ENCODE measurements around the gene POLR3A. TPM values are rescaled to one million over a fixed set of nuclear protein-coding genes. Genes with fewer than 3 reads are reported as not detected.

POLR3A gene
- total RNA-seq, 1 experiment from 2014 or later, result 14.9 TPM

DNA sequence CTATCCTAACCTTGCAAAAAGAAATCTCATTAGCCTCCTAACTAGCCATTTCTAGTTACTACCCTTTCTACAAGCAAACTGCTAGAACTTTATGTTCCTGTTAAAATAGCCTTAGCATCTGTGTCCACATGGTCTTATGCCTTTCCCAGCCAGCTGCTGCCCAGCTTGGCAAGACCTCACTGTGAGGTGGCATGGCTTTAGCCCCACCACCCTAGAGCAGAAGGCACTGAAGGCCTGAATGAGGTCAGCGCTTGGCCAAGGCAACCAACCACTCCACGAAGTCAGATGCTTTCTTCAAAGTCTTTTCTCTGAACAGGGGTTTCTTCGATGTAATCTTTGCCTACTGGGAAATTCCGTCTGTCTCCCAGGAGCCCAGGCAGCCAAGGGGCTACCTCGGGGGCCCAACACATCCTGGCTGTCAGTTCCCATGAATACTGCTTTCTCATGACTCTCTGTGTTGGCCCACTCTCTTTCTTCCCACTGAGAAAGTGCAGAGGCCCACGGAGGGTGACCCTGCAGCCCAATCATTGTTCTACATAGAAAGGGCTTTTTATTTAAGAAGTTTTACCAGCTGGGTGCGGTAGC, 41.6 kb downstream of the POLR3A start:
- Histone ChIP-seq H2AFZ (no peak overlapping the region), H3K4me3 (no peak overlapping the region), H3K4me2 (no peak overlapping the region), H3K9me3 (ENCODE audit: insufficient read depth, low read depth) (no peaks in the 10 kb centered on the region), H3K4me1 (replicated peaks; ENCODE audit: insufficient read depth) (peaks cover 14% of the 10 kb centered on the region), H3K27me3 (ENCODE audit: insufficient read depth, low read depth) (no peaks in the 10 kb centered on the region), H3K9me2 (ENCODE audit: insufficient read depth) (no peaks in the 10 kb centered on the region), H3K79me2 (ENCODE audit: low read depth) (no peaks in the 10 kb centered on the region), H3K27ac (no peak overlapping the region), H3F3A (ENCODE audit: insufficient read depth, low read depth) (peaks cover 12% of the 10 kb centered on the region; the same call in 1 of the 2 replicates), H3K36me3 (ENCODE audit: low read depth) (peaks cover 77% of the 10 kb centered on the region), H4K20me1 (ENCODE audit: insufficient read depth) (no peaks in the 10 kb centered on the region)
- no peak for DNase-seq
- POLR2A ChIA-PET (ENCODE audit: unreplicated experiment), result no interaction called here
- CTCF ChIA-PET, result interaction anchor here (0.7 kb wide), 1 partner anchor 29 kb away, joined by 4 read pairs; no protein-coding TSS in a partner anchor
- intact Hi-C loops (cut with micrococcal nuclease; ENCODE audit: unreplicated experiment), result no loop called here
- BruUV-seq (replicated peaks), result no TSS peak
- TF ChIP-seq, protein P1, sequence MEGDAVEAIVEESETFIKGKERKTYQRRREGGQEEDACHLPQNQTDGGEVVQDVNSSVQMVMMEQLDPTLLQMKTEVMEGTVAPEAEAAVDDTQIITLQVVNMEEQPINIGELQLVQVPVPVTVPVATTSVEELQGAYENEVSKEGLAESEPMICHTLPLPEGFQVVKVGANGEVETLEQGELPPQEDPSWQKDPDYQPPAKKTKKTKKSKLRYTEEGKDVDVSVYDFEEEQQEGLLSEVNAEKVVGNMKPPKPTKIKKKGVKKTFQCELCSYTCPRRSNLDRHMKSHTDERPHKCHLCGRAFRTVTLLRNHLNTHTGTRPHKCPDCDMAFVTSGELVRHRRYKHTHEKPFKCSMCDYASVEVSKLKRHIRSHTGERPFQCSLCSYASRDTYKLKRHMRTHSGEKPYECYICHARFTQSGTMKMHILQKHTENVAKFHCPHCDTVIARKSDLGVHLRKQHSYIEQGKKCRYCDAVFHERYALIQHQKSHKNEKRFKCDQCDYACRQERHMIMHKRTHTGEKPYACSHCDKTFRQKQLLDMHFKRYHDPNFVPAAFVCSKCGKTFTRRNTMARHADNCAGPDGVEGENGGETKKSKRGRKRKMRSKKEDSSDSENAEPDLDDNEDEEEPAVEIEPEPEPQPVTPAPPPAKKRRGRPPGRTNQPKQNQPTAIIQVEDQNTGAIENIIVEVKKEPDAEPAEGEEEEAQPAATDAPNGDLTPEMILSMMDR (conservative IDR thresholded peaks at IDR 0.05), result no peak
- no peak for TF ChIP-seq EZH2 (IDR thresholded peaks at IDR 0.05; ENCODE audit: low read depth)

GRCh38 chr10:77984986-77985385, 44.3 kb downstream of the POLR3A start:
- BruUV-seq (replicated peaks), result no TSS peak
- Histone ChIP-seq H3K27ac (no peak overlapping the region), H2AFZ (no peak overlapping the region), H3K4me2 (no peak overlapping the region), H3K9me3 (ENCODE audit: insufficient read depth, low read depth) (no peaks in the 10 kb centered on the region), H3K4me3 (no peak overlapping the region), H3K27me3 (ENCODE audit: insufficient read depth, low read depth) (no peaks in the 10 kb centered on the region), H4K20me1 (ENCODE audit: insufficient read depth) (no peaks in the 10 kb centered on the region), H3K9me2 (ENCODE audit: insufficient read depth) (no peaks in the 10 kb centered on the region), H3K4me1 (replicated peaks; ENCODE audit: insufficient read depth) (peaks cover 14% of the 10 kb centered on the region), H3K36me3 (ENCODE audit: low read depth) (peaks cover 80% of the 10 kb centered on the region), H3K79me2 (ENCODE audit: low read depth) (no peaks in the 10 kb centered on the region), H3F3A (ENCODE audit: insufficient read depth, low read depth) (peaks cover 15% of the 10 kb centered on the region; the same call in 1 of the 2 replicates)
- TF ChIP-seq, protein P1 (conservative IDR thresholded peaks at IDR 0.05), result no peak
- TF ChIP-seq EZH2 (IDR thresholded peaks at IDR 0.05; ENCODE audit: low read depth), result no peak
- POLR2A ChIA-PET (ENCODE audit: unreplicated experiment), result no interaction called here
- no peak for DNase-seq
- CTCF ChIA-PET, result no interaction called here
- intact Hi-C loops (cut with micrococcal nuclease; ENCODE audit: unreplicated experiment), result no loop called here

GRCh38 chr10:77983384-77984341, 45.7 kb downstream of the POLR3A start:
- Histone ChIP-seq H3K27me3 (ENCODE audit: insufficient read depth, low read depth) (no peaks in the 10 kb centered on the region), H3K4me2 (peak overlapping the region; percentile 20), H2AFZ (no peak overlapping the region), H3F3A (ENCODE audit: insufficient read depth, low read depth) (peaks cover 15% of the 10 kb centered on the region; the same call in 1 of the 2 replicates), H3K36me3 (ENCODE audit: low read depth) (peaks cover 76% of the 10 kb centered on the region), H3K9me3 (ENCODE audit: insufficient read depth, low read depth) (no peaks in the 10 kb centered on the region), H3K27ac (peak overlapping the region; percentile 36), H3K4me1 (replicated peaks; ENCODE audit: insufficient read depth) (peaks cover 14% of the 10 kb centered on the region), H3K4me3 (no peak overlapping the region), H3K79me2 (ENCODE audit: low read depth) (no peaks in the 10 kb centered on the region), H3K9me2 (ENCODE audit: insufficient read depth) (no peaks in the 10 kb centered on the region), H4K20me1 (ENCODE audit: insufficient read depth) (no peaks in the 10 kb centered on the region)
- intact Hi-C loops (cut with micrococcal nuclease; ENCODE audit: unreplicated experiment), result no loop called here
- no peak for DNase-seq
- CTCF ChIA-PET, result no interaction called here
- POLR2A ChIA-PET (ENCODE audit: unreplicated experiment), result interaction anchor here (0.7 kb wide), 1 partner anchor 164 kb away, joined by 3 read pairs; no protein-coding TSS in a partner anchor
- no peak for TF ChIP-seq EZH2 (IDR thresholded peaks at IDR 0.05; ENCODE audit: low read depth)
- TF ChIP-seq, protein P1 (conservative IDR thresholded peaks at IDR 0.05), result no peak
- BruUV-seq (replicated peaks), result no TSS peak
